GM23338 (cell line): ENCODE measurements around the gene CPA1. TPM values are rescaled to one million over a fixed set of nuclear protein-coding genes. Genes with fewer than 3 reads are reported as not detected.

Experiments
- ATAC-seq: fragments of 200-7000 bp; cut with Tn5 transposase; 3 replicates; pipeline ENCODE4 v1.9.1; 2020
- DNase-seq: peaks from one replicate; pipeline ENCODE4 v3.0.0-alpha.2; 2015; ENCODE audit warnings: low spot score
- H2AFZ ChIP-seq: fragments of 200-600 bp; sonication (generic); 2 replicates; pipeline ENCODE4 v1.8.0; 2016; ENCODE audit warnings: antibody characterized with exemption, mild to moderate bottlenecking, moderate library complexity
- H3F3A ChIP-seq: fragments of 200-600 bp; sonication (generic); replicated peaks from 2 replicates; pipeline ENCODE4 v1.8.0; 2017; ENCODE audit warnings: antibody characterized with exemption, mixed run types, low read depth
- H3K27ac ChIP-seq: fragments of 200-600 bp; sonication (generic); 2 replicates; pipeline ENCODE4 v1.6.1; 2016; ENCODE audit warnings: low read depth
- H3K27me3 ChIP-seq: fragments of 200-600 bp; sonication (generic); 2 replicates; pipeline ENCODE4 v1.8.0; 2016; ENCODE audit warnings: mild to moderate bottlenecking, mixed run types, moderate library complexity; ENCODE audit not compliant: insufficient read depth
- H3K36me3 ChIP-seq: fragments of 200-600 bp; sonication (generic); 2 replicates; pipeline ENCODE4 v1.8.0; 2016; ENCODE audit warnings: mild to moderate bottlenecking; ENCODE audit not compliant: insufficient read depth
- H3K4me1 ChIP-seq: fragments of 200-600 bp; sonication (generic); 2 replicates; pipeline ENCODE4 v1.8.0; 2016; ENCODE audit warnings: mild to moderate bottlenecking, moderate library complexity; ENCODE audit not compliant: insufficient read depth
- H3K4me2 ChIP-seq: fragments of 200-600 bp; sonication (generic); 2 replicates; pipeline ENCODE4 v1.7.1; 2017; ENCODE audit warnings: mixed run types
- H3K4me3 ChIP-seq: fragments of 200-600 bp; sonication (generic); 2 replicates; pipeline ENCODE4 v1.6.1; 2016; ENCODE audit warnings: mixed run types
- H3K79me2 ChIP-seq: fragments of 200-600 bp; sonication (generic); replicated peaks from 2 replicates; pipeline ENCODE4 v1.8.0; 2017; ENCODE audit warnings: mild to moderate bottlenecking; ENCODE audit not compliant: insufficient read depth
- H3K9me2 ChIP-seq: fragments of 200-600 bp; sonication (generic); 2 replicates; pipeline ENCODE4 v1.8.0; 2017; ENCODE audit not compliant: insufficient read depth
- H4K20me1 ChIP-seq: fragments of 200-600 bp; sonication (generic); replicated peaks from 2 replicates; pipeline ENCODE4 v1.8.0; 2017; ENCODE audit warnings: mild to moderate bottlenecking; ENCODE audit not compliant: insufficient read depth
- H3K27ac Mint-ChIP-seq: 2 replicates; pipeline ENCODE4 v1.8.0; 2020; ENCODE audit warnings: inconsistent platforms, mild to moderate bottlenecking, moderate library complexity, mixed read lengths
- H3K27me3 Mint-ChIP-seq: 3 replicates; pipeline ENCODE4 v1.8.0; 2022; ENCODE audit warnings: low read depth, mild to moderate bottlenecking, moderate library complexity, mixed read lengths, inconsistent platforms; ENCODE audit not compliant: insufficient read depth, poor library complexity
- H3K36me3 Mint-ChIP-seq: 3 replicates; pipeline ENCODE4 v1.8.0; 2021; ENCODE audit warnings: low read depth, mild to moderate bottlenecking, inconsistent platforms, moderate library complexity, mixed read lengths
- H3K4me1 Mint-ChIP-seq: 3 replicates; pipeline ENCODE4 v1.8.0; 2020; ENCODE audit warnings: mild to moderate bottlenecking, inconsistent platforms, mixed read lengths
- H3K4me3 Mint-ChIP-seq: 3 replicates; pipeline ENCODE4 v1.8.0; 2021; ENCODE audit warnings: moderate library complexity, mild to moderate bottlenecking, inconsistent platforms, mixed read lengths
- H3K9me3 Mint-ChIP-seq: 3 replicates; pipeline ENCODE4 v1.8.0; 2020; ENCODE audit warnings: moderate library complexity, mild to moderate bottlenecking, inconsistent platforms, mixed read lengths
- CREB1 ChIP-seq: fragments of 250-450 bp; sonication (Bioruptor Pico); IDR thresholded peaks from 2 replicates; pipeline ENCODE4 v1.5.0; 2020; ENCODE audit warnings: low read depth, mild to moderate bottlenecking, moderate library complexity
- EZH2 ChIP-seq: fragments of 200-600 bp; sonication (generic); IDR thresholded peaks from one replicate; pipeline ENCODE4 v1.8.0; 2017; ENCODE audit warnings: antibody characterized with exemption, mild to moderate bottlenecking, low read depth; ENCODE audit not compliant: unreplicated experiment
- JUNB ChIP-seq: IDR thresholded peaks from one replicate; pipeline ENCODE4 v1.6.1; 2016; ENCODE audit warnings: antibody characterized with exemption; ENCODE audit not compliant: unreplicated experiment
- NANOG ChIP-seq: IDR thresholded peaks from 2 replicates; pipeline ENCODE4 v1.6.1; 2016; ENCODE audit warnings: antibody characterized with exemption, borderline replicate concordance
- POLR2AphosphoS5 ChIP-seq: IDR thresholded peaks from 2 replicates; pipeline ENCODE4 v1.6.1; 2016; ENCODE audit warnings: antibody characterized with exemption, low read depth
- STAT1 ChIP-seq: IDR thresholded peaks from one replicate; pipeline ENCODE4 v1.6.1; 2016; ENCODE audit warnings: antibody characterized with exemption; ENCODE audit not compliant: unreplicated experiment
- ZNF114 ChIP-seq: fragments of 250-450 bp; sonication (Bioruptor Pico); IDR thresholded peaks from 2 replicates; pipeline ENCODE4 v1.5.0; 2020; ENCODE audit warnings: mild to moderate bottlenecking, moderate library complexity
- polyA plus RNA-seq: library from polyadenylated mRNA; unstranded; fragments of >200 nt; fragmentation: Nextera tagmentation; extraction: Ambion mirVana; gene quantifications from 2 replicates; pipeline ENCODE4 v1.2.1, GENCODE V29; 2016
- total RNA-seq: library from RNA; depleted of rRNA; stranded (reverse); fragments of >200 nt; shearing (Covaris generic); gene quantifications from 2 replicates; pipeline ENCODE4 v1.2.3, GENCODE V29; 2014
- TF ChIP-seq, protein P1 (sequence below): IDR thresholded peaks from 2 replicates; pipeline ENCODE4 v1.6.1; 2016; ENCODE audit warnings: antibody characterized with exemption
- TF ChIP-seq, protein P2 (sequence below), 2 experiments: fragments of 200-600 bp in 1 of 2; sonication (generic) in 1 of 2; conservative IDR thresholded peaks; 2 replicates each; pipeline versions ENCODE4 v1.5.1 to v1.6.1; 2016 to 2017; ENCODE audit warnings: antibody characterized with exemption in 2 of 2, low read depth in 2 of 2, mild to moderate bottlenecking in 2 of 2, moderate library complexity in 1 of 2
- TF ChIP-seq, protein P3 (sequence below): IDR thresholded peaks from one replicate; pipeline ENCODE4 v1.6.1; 2018; ENCODE audit warnings: antibody characterized with exemption; ENCODE audit not compliant: unreplicated experiment

Gene CPA1
- total and polyA plus RNA-seq, 2 experiments from 2014 or later: not detected

DNA sequence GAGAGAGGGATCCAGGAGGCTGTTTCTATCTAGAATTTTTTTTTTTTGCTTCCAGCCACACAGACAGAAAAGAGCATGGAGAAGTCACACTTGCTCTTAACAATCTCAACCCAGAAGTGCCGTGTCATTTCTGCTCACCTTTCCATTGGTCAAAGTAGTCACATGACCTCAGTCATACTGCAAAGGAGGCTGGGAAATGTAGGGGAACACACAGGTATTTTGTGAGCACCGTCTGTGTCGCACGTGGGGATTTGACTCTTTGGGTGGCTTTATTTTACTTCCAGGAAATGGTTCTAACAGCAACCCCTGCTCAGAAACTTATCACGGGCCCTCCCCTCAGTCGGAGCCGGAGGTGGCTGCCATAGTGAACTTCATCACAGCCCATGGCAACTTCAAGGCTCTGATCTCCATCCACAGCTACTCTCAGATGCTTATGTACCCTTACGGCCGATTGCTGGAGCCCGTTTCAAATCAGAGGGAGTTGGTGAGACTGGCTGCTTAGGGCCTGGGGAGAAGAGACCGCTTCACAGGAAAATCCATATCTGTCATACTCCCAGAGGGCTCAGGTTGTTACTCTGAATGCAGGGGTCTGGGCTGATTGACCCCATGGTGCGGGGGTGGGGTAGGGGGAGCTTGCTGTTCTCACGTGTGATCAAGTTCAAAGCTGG is 13.1 kb upstream of the CPA1 start:
- Histone ChIP-seq H3K27ac (no peak overlapping the region), H3K27me3 (no peaks in the 10 kb centered on the region), H2AFZ (no peak overlapping the region), H3K79me2 (no peaks in the 10 kb centered on the region), H3K4me1 (peaks cover 5% of the 10 kb centered on the region; the same call in 1 of the 2 replicates), H3K9me2 (0 out of 2 replicates have a peak, but pooled peaks cover 4% of the 10 kb centered on the region), H3K36me3 (no peaks in the 10 kb centered on the region), H3K4me2 (no peak overlapping the region), H4K20me1 (no peaks in the 10 kb centered on the region), H3K4me3 (no peak overlapping the region), H3F3A (no peaks in the 10 kb centered on the region)
- no peak for DNase-seq
- H3K4me3 Mint-ChIP-seq: no peak overlapping the region
- H3K4me1 Mint-ChIP-seq: peaks cover 21% of the 10 kb centered on the region
- H3K36me3 Mint-ChIP-seq: peaks cover 4% of the 10 kb centered on the region; the same call in 1 of the 3 replicates
- peaks cover 7% of the 10 kb centered on the region for H3K27me3 Mint-ChIP-seq
- H3K9me3 Mint-ChIP-seq: no peaks in the 10 kb centered on the region
- TF ChIP-seq STAT1 (no peak), CREB1 (CRISPR knock-in tag) (no peak), ZNF114 (CRISPR knock-in tag) (no peak), NANOG (no peak), JUNB (no peak), POLR2AphosphoS5 (no peak)
- TF ChIP-seq, protein P1, sequence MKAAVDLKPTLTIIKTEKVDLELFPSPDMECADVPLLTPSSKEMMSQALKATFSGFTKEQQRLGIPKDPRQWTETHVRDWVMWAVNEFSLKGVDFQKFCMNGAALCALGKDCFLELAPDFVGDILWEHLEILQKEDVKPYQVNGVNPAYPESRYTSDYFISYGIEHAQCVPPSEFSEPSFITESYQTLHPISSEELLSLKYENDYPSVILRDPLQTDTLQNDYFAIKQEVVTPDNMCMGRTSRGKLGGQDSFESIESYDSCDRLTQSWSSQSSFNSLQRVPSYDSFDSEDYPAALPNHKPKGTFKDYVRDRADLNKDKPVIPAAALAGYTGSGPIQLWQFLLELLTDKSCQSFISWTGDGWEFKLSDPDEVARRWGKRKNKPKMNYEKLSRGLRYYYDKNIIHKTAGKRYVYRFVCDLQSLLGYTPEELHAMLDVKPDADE: no peak
- TF ChIP-seq, protein P2, sequence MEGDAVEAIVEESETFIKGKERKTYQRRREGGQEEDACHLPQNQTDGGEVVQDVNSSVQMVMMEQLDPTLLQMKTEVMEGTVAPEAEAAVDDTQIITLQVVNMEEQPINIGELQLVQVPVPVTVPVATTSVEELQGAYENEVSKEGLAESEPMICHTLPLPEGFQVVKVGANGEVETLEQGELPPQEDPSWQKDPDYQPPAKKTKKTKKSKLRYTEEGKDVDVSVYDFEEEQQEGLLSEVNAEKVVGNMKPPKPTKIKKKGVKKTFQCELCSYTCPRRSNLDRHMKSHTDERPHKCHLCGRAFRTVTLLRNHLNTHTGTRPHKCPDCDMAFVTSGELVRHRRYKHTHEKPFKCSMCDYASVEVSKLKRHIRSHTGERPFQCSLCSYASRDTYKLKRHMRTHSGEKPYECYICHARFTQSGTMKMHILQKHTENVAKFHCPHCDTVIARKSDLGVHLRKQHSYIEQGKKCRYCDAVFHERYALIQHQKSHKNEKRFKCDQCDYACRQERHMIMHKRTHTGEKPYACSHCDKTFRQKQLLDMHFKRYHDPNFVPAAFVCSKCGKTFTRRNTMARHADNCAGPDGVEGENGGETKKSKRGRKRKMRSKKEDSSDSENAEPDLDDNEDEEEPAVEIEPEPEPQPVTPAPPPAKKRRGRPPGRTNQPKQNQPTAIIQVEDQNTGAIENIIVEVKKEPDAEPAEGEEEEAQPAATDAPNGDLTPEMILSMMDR (conservative IDR thresholded peaks at IDR 0.05; ENCODE audit: low read depth in 2 of 2): no peak
- no peak overlapping the region for H3K27ac Mint-ChIP-seq
- no peak for ATAC-seq

DNA sequence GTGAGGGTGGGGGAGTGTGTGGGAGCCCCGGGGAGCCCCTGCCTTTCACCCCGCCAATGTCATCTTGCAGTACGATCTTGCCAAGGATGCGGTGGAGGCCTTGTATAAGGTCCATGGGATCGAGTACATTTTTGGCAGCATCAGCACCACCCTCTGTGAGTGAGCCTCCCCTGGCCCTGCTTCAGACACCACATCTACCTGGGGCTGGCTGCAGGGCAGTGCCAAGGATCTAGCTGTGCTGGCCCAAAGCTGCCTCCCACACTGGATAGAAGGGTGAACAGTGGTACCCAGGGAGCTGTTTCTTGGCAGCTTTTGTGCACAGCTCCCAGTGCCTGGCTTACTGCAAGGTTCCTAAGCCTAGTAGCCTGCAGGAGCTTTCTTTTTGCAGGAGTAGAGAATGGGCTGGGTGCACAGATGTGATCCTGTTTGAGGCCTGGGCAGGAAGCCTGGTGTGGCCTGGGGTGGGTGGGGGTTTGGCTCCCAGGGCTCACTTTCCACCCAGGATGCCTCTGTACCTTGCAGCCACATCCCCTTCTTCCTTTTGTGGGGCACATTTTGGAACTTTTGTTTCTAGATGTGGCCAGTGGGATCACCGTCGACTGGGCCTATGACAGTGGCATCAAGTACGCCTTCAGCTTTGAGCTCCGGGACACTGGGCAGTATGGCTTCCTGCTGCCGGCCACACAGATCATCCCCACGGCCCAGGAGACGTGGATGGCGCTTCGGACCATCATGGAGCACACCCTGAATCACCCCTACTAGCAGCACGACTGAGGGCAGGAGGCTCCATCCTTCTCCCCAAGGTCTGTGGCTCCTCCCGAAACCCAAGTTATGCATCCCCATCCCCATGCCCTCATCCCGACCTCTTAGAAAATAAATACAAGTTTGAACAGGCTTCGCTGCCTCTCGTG is 12.2 kb upstream of the CPA1 start:
- ATAC-seq (no peak), DNase-seq (no peak)
- peaks cover 11% of the 10 kb centered on the region for H3K27me3 Mint-ChIP-seq
- H3K4me3 Mint-ChIP-seq: no peak overlapping the region
- peaks cover 4% of the 10 kb centered on the region; the same call in 1 of the 3 replicates for H3K36me3 Mint-ChIP-seq
- Histone ChIP-seq H3K27ac (no peak overlapping the region), H3K36me3 (no peaks in the 10 kb centered on the region), H3F3A (no peaks in the 10 kb centered on the region), H3K27me3 (no peaks in the 10 kb centered on the region), H4K20me1 (no peaks in the 10 kb centered on the region), H3K4me3 (no peak overlapping the region), H3K79me2 (no peaks in the 10 kb centered on the region), H2AFZ (0 out of 2 replicates have a peak overlapping the region, but pooled peaks have one; percentile 47), H3K9me2 (0 out of 2 replicates have a peak, but pooled peaks cover 6% of the 10 kb centered on the region), H3K4me1 (peaks cover 11% of the 10 kb centered on the region; the same call in 1 of the 2 replicates), H3K4me2 (no peak overlapping the region)
- no peak overlapping the region for H3K27ac Mint-ChIP-seq
- H3K9me3 Mint-ChIP-seq: no peaks in the 10 kb centered on the region
- H3K4me1 Mint-ChIP-seq: peaks cover 29% of the 10 kb centered on the region
- TF ChIP-seq, protein P2 (conservative IDR thresholded peaks at IDR 0.05; ENCODE audit: low read depth in 2 of 2): no peak
- TF ChIP-seq STAT1 (no peak), JUNB (no peak), NANOG (no peak), ZNF114 (CRISPR knock-in tag) (no peak), CREB1 (CRISPR knock-in tag) (no peak), EZH2 (no peak)
- TF ChIP-seq, protein P1: no peak
- TF ChIP-seq, protein P3, sequence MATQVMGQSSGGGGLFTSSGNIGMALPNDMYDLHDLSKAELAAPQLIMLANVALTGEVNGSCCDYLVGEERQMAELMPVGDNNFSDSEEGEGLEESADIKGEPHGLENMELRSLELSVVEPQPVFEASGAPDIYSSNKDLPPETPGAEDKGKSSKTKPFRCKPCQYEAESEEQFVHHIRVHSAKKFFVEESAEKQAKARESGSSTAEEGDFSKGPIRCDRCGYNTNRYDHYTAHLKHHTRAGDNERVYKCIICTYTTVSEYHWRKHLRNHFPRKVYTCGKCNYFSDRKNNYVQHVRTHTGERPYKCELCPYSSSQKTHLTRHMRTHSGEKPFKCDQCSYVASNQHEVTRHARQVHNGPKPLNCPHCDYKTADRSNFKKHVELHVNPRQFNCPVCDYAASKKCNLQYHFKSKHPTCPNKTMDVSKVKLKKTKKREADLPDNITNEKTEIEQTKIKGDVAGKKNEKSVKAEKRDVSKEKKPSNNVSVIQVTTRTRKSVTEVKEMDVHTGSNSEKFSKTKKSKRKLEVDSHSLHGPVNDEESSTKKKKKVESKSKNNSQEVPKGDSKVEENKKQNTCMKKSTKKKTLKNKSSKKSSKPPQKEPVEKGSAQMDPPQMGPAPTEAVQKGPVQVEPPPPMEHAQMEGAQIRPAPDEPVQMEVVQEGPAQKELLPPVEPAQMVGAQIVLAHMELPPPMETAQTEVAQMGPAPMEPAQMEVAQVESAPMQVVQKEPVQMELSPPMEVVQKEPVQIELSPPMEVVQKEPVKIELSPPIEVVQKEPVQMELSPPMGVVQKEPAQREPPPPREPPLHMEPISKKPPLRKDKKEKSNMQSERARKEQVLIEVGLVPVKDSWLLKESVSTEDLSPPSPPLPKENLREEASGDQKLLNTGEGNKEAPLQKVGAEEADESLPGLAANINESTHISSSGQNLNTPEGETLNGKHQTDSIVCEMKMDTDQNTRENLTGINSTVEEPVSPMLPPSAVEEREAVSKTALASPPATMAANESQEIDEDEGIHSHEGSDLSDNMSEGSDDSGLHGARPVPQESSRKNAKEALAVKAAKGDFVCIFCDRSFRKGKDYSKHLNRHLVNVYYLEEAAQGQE: no peak
